DMS153 (cell line): Measurements from ENCODE around the gene CBLL2.
"Not testable (repeated sequence)": the region's sequence is repeated elsewhere in the genome, so short reads cannot be mapped to it uniquely, and the experiment has no call there.

Source experiments
- DNase-seq: peaks from one replicate; lab custom pipeline; 2025; lab: John Stamatoyannopoulos, UW

CBLL2 gene

GRCh38 chrX:22272613-22273012 lies at the start of gene CBLL2:
Gene CBLL2, plus strand, starts transcription at chrX:22272913. Its CDS starts 79 bp downstream, at chrX:22272992.
- no peak for DNase-seq

- no peak for DNase-seq
These were observed 38.3 kb upstream of the CBLL2 start for GRCh38 chrX:22234380-22234779.

- DNase-seq: no peak
These were observed 35.2 kb upstream of the CBLL2 start for GRCh38 chrX:22237479-22237878.

GRCh38 chrX:22246620-22247019 lies 26.1 kb upstream of the CBLL2 start:
- no peak for DNase-seq

- no peak for DNase-seq
These were observed 25.5 kb upstream of the CBLL2 start for GRCh38 chrX:22247169-22247568.

- DNase-seq: no peak
These were observed 24.3 kb upstream of the CBLL2 start for GRCh38 chrX:22248401-22248800.

- DNase-seq: no peak
These were observed 23.3 kb upstream of the CBLL2 start for GRCh38 chrX:22249371-22249770.

- DNase-seq: no peak
These were observed 4.0 kb upstream of the CBLL2 start for GRCh38 chrX:22268706-22269105.

GRCh38 chrX:22273714-22274317 lies 1.1 kb downstream of the CBLL2 start:
- DNase-seq: no peak

GRCh38 chrX:22276781-22277180 lies 4.1 kb downstream of the CBLL2 start:
- DNase-seq: no peak

- no peak for DNase-seq
These were observed 5.7 kb downstream of the CBLL2 start for GRCh38 chrX:22278375-22278774.

- DNase-seq: not testable (repeated sequence)
These were observed 16.5 kb downstream of the CBLL2 start for GRCh38 chrX:22289209-22289608.

- no peak for DNase-seq
These were observed 24.2 kb downstream of the CBLL2 start for GRCh38 chrX:22296871-22297270.

- peak; percentile 87 for DNase-seq
These were observed 27.4 kb downstream of the CBLL2 start for GRCh38 chrX:22300130-22300529.

GRCh38 chrX:22310779-22311178 lies 38.1 kb downstream of the CBLL2 start:
- DNase-seq: no peak

- no peak for DNase-seq
These were observed 41.1 kb downstream of the CBLL2 start for GRCh38 chrX:22313766-22314165.

GRCh38 chrX:22314211-22314610 lies 41.5 kb downstream of the CBLL2 start:
- DNase-seq: no peak

GRCh38 chrX:22314692-22315091 lies 42.0 kb downstream of the CBLL2 start:
- no peak for DNase-seq

GRCh38 chrX:22315151-22315550 lies 42.4 kb downstream of the CBLL2 start:
- DNase-seq: no peak

GRCh38 chrX:22320236-22320873 lies 47.6 kb downstream of the CBLL2 start:
- no peak for DNase-seq

GRCh38 chrX:22323541-22323940 lies 50.8 kb downstream of the CBLL2 start:
- DNase-seq: no peak
